Stimulated activated CD8-positive, alpha-beta memory T cell treated with anti-CD3 and anti-CD28 coated beads, Interleukin-4, amount 100 ng/mL, for 1 hour (primary cell): Measurements from ENCODE around the gene ACYP2.

ENCODE experiments used
- DNase-seq, 2 donors: peaks; one replicate each; pipeline ENCODE4 v3.0.0-alpha.2; 2020; ENCODE audit warnings: low read depth in 2 of 2, low spot score in 1 of 2

The ACYP2 gene

DNA sequence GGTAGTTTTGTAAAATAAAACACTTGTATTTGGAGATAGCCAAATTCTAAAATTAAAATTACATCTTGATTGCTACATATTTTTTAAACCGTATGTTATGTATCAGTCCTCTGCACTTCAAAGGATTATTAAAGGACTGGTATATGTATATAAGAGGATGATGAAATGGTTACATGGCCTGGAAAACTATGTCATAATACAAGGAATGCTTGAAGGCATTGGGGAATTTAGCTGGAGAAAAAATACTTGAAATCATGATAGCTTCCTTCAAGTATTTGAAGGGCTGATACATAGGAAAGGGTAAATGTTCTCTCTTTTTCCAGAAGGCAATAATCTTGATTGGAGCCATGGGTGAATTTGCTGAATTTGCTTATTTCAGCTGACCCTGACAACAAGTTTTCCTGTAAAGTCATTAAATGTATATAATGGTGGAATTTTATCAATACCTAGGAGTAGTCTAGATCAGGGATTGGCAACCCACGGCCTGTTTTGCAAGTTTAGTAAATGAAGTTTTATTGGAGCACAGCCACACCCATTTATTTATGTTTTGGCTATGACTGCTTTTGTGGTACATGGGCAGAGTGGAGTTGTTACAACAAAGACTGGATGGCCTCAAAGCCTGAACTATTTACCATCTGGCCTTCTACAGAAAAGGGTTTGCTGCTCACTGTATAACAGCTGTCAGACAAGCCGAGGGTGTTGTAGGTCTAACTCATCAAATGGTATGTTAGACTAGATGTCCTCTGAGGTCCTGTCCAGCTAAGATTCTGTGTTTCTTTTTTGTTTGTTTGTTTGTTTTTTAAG lies 34.4 kb downstream of the ACYP2 start:
- no peak for DNase-seq

DNA sequence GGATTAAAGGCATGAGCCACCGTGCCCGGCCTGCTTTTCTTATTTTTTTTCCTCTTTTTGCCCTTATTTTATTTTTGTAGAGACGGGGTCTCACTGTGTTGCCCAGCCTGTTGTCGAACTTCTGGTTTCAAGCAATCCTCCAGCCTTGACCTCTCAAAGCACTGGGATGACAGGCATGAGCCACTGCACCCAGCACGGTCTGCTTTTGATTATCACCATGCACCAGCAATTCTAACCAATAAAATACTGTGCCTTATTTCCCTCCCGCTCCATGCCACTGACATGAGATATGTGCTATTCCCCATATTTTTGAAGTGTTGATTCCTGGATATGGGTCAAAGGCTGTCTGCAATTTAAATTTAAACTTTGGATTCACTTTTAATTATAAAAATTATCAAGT lies 42.9 kb downstream of the ACYP2 start:
- DNase-seq, result no peak

DNA sequence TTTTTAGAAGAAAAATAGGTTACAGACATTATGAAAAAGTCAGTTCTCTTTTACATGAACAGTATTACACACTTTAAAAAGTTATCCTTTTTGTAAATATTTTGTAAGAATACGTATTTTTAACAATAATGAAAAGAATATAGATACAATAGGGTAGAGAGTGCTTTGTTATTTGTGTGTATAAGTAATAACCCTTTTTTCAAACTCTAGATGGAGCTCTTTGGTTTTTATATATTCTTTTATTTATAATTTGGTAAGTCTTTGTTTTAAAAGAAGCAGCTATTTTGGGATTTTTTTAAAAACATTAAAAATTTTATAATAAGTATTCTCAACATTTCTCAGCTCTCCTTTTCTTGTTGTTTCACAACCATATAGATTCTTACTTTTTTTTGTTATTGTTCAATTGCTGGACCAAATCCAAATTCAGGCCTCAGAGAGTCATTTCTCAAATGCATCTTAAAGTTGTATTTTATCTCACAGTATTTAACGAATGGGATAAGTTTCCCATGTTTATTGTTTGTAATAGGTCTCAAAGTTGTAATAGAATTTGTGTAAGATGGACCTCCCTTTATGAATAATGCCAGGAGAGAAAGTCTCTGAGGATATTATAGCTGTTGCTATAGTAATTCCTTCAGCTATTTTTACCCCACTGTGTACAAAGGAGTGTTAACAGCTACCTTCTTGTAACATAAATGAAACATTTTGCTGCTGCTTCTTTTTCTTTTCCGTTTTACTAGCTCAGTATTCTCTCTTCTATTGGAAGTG lies 46.4 kb downstream of the ACYP2 start:
- no peak for DNase-seq

DNA sequence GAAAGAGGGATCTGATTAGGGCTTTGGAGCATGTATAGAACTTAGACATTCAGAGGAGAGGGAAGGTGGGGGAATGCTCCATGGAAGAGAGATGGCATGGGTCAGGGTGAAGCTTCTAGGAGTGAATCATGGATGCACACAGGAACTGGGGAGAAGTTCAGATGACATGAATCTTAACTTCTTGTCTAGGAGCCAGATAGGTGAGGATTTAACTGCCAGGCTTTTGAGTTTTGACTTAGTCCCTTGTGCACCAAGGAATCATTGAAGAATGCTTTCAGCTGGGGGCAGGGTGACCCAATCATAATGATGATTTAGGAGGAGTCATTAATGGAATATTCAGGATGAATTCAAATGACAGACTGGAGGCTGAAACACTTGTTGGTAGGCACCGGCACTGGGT lies 48.7 kb downstream of the ACYP2 start:
- DNase-seq, result no peak

DNA sequence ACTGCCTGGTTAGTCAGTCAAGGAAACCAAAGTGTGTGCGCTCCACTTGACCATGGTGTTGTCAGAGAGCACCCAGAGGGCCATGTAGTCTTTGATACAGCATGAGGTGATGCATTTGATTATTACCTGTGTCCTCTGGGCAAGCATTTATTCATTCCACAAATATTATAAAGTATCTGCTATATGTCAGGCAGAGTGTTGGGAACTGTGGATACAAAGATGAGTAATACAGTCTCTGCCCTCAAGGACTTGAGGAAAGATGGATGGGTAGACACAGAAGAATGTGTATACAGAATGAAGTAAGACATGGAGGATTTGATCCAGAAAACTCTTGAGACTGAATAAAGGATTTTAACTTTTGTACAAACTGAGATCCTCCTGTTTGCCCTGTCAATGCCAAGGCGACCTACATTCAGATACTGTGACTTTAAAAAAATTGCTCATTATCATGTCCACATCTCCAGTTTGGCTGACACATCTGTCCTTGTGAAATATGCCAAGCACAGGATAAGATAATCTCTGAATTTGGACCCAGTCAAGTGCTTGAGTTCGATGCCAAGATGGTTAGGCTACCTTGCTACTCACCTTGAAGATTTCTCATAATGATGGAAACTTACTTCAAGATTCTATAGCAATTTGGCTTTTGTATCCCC lies 50.8 kb downstream of the ACYP2 start:
- no peak for DNase-seq

DNA sequence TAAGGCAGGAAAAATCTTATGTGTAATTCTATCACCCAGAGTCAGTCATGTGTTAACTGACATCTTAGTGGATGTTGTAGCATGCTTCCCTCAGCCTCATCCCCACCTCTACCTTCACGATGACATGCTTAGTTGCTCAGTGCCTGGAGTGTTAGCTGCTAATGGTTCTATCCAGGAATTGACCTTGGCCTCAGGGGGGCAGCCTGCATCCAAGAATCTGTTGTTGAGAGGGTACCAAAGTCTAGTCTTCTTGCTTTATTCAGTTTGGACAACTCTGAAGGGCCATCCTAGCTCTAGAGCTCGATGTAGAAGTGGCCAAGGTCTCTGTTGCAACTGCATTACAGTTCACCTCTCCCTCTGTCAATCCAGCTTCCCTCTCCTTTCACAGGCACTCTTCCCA lies 61.2 kb downstream of the ACYP2 start:
- no peak for DNase-seq

DNA sequence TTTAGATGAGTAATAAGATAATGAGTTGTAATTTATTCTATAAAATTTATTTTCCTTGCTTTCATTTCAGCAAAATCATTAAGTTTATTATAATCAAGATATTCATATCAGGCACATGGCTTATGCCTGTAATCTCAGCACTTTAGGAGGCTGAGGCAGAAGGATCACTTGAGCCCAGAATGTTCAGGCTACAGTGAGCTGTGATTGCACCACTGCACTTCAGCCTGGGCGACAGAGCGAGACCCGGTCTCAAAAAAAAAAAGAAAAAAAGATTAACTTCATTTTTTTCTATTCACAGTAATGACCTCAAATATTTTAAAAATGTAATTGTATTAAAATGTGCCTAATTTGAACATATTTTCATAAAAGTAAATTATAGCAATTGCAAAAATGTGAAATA lies 67.9 kb downstream of the ACYP2 start:
- no peak for DNase-seq

DNA sequence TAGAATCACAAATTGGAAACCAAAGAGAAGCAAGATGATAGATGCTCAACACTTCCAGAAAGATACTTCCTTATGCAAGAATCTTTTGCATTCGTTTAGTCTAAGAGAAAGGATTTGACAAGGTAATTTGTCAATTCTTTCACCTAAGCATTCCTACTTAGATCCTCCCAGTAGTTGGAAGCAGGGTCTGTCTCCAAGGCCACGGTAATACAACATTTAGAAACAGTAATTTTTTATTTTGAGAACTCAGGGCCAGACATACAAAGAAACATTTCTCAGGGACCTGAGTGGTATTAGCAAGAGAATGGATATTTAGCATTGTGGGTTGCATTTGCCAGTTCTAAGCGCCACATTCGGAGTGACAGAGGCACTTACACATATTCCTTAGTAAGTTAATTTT lies 68.6 kb downstream of the ACYP2 start:
- no peak for DNase-seq

DNA sequence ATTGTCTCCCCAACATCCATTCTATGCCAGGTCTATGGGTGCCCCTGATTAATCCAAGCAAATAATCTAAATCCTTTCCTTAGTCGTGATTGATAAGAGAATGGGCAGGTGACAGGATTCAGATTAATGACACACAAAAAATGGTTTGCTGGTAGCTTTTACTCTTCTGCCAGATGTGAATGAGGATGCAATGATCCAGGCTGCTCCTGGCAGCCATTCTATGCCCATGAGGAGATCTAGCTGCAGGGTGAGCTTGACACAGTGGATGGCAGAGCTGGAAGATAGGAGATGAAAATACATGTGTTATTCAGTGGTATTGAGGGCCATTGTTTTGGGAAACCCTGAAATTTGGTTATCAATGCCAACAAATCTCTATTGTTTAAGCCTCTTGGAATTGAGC lies 69.7 kb downstream of the ACYP2 start:
- DNase-seq, result no peak

DNA sequence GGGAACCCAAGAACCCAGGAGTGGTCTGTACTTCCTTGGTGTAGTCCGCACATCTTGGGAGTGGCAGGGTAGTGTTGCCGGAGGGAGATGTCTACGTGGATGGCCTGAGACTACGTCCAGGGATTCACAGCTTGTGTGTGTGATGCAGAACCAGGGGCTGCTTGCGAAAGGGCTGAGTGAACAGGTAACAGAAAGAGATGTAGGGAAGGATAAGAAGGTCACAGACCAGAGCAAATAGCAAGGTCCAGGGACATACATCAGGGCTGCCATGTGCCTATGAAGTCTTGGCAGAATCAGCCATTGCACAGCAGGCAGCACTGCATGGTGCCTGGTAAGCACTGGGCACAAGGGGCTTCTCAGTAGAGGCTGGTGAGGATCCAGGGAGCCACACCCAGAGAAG lies 71.9 kb downstream of the ACYP2 start:
- DNase-seq, result no peak

DNA sequence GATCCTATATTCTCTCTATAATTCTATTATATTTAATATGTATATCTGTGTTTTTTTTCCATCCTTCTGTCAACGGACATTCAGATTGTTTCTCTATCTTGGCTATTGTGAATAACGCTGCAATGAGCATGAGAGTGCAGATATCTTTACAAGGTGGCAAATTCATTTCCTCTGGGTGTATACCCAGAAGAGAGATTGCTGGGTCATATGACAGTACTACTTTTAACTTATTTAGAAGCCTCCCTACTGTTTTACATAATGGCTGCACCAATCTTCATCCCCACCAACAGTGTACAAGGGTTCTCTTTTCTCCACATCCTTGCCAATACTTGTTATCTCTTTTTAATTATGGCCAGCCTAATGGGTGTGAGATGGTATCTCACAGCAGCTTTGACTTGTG lies 74.1 kb downstream of the ACYP2 start:
- DNase-seq, result no peak

DNA sequence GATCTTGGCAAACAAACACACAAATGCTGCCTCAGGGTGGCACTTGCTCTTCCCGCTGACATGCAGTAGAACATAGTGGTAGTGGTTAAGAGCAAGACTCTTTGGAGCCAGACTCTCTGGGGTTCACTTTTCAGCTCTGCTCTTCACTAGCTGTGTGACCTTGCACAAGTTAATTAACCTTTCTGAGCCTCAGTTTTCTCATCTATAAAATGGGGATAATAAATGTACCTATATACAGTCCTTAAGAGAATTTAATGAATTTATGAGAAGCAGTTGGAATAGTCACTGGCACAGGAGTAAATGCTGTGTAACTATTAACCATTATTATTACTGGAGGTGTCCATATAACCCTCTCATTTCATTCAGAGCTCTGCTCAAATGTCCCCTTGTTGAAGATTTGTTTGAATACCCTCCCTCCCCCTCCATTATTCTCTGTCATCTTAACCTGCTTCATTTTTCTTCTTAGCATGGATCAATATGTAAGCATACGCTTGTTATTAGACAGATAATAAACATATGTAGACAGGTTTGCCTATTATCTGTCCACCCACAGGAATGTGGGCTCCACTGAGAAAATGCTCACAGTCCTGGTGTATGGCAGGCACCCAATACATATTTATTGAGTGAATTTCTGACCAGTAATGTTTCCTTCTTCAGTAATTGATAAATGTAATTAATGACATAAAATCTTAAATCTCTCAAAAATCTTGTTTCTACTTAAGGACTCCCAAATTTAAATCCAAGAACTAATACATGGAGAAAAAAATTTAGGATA lies 76.1 kb downstream of the ACYP2 start:
- DNase-seq, result no peak

DNA sequence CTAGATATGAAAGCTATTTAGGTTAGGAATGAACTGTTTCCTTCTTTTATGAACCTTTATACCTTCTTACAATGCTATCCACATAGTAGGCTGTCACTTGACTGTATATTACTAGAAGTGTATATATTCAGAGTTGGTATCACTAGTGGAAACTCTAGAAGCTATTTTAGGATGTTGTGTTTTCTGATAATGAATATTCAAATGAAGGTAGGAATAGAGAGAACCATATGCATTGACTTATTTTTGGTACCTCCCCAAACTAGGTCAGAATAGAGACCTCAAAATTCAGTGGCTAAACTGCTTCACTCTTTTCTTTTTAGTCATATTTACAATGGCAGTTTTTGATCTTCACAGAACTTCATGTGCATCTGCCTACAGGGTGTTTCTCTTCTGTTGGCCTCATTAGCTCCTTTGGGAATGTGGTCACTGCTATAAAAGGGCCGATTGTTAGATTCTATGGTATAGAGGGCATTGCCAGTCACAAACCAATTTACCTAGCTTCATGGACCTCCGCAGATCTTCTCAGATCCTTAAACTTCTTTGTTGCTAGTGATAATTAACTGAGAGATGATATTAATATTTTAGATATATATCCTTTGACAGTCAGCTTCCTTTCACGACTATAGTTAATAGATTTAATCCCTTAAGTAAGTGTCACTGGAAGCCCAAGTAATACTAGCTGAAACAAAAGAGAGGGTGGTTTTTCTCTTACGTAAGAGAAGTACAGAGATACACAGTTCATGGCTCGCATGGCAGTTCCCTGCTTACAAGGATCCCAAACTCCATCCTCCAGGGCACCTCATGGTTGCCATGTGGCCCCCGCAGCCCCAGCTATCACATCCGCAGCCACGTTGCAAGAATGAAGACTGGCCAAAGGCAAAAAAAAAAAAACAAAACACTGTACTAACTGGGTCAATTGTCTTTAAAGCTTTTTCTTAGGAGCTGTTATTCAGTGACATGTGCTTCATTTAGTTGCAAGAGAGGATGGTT lies 79.6 kb downstream of the ACYP2 start:
- DNase-seq, result no peak

DNA sequence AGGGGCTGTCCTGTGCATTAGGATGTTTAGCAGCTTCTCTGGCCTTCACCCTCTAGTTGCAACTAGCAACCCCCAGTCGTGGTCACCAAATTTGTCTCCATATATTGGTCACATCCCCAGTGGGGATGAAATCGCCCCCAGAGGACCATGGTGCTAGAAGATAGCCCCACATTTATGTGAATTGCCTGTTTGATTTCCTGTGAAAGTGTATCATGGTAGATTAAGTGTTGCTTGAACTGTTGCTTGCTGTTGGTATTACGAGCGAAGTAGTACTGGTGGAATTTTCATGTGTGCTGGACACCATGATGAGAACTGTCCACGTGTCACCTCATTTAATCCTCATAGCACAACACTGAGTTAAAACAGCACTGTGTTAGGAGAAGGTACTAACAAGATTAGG lies 81.2 kb downstream of the ACYP2 start:
- no peak for DNase-seq

DNA sequence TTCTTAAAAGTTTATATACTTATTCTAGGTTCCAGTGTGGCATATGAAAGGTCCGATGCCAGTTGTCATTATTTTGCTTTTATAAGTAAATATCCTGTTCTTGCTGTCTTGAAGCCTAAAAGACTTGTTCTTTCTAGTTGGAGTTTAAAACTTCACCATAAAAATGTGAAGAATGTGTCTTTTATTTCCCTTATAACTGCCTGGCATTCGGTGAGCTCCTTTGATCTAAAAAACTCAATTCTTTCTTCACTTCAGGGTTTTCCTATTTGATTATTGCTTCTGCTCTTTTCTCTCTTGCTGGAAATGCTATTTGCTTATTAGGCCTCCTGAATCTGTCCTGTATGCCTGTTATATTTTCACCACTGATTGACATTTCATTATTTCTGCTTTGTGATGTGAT lies 89.1 kb downstream of the ACYP2 start:
- no peak for DNase-seq

DNA sequence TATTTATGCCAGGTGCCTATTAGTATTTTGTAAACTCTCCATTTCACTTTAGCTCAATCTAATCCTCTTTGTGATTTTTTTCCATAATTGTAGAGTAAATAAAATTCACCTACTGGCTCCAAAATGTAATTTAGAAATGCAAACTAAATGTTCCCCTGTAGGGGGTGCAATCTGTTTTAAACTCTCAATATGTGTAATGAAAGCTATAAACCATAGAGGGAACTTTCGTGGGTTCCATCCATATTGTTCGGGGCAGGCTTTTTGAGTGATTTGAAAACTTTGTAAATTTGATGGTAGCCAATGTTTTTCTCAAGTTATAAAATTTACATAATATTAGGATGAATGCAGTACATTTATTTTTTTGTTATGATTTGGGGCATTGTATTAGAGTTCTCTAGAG lies 91.2 kb downstream of the ACYP2 start:
- DNase-seq, result no peak

DNA sequence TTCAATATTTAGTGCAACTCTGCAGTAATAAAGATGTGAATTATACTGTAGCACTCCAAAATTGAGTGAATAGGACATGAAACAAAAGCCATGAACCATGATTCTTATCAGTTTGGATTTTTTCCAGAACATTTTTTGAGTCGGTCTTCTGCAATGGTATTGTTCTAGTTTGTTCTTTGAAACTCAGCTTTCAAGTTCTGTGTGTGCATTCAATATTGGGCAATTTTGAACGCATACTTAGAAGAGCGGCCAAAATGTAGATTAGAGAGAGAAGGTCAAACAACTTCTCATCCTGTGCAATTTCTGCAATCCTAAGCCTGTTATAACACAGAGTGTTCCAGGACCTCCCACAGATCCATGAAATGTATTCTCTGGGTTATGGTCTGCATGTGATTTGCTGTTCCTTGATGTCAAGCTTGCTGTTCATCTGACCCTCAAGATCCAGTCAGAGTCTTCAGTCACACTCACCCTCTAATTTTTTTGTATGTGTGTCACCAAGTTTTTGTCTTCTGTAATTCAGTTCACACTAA lies 92.3 kb downstream of the ACYP2 start:
- no peak for DNase-seq

DNA sequence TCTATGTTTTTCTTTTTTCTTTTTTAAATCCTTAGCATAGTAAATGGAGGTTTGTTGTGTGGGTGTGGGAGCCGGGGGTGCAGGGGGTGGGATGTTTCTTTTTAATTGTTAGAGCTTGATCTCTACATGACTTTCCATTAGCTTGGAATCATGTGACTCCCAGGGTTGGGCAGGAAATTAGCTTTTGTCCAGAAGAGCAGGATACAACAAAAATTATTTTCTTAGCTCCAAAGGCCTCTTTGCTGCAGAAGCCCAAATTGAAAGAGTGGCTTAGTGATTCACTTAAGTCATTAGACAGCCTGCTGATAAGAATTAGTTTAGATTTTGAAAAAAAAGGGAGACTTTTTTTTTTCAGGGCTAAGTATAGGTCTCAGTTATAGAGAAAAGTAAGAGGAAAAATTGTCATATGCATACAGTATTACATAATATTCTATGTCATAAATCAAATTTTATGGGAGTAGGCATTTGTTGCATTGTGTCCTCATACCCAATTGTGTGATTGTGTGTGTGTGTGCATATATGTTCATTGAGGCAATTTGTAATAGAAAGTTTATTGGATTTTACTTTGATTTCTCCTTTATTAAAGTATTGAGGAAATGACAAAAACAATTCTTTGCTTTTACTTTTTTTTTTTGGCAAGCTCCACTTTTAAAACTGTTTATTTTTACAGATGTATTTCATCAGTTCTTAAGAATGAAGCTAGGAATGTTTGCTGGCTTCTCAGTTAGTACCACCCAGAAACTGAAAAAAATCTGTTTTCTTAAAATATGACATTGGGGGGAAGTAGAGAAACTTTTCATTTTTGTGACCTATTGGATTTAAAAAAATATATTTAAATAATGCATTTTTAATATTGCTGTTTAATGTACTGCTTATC lies 93.2 kb downstream of the ACYP2 start:
- DNase-seq, result no peak

DNA sequence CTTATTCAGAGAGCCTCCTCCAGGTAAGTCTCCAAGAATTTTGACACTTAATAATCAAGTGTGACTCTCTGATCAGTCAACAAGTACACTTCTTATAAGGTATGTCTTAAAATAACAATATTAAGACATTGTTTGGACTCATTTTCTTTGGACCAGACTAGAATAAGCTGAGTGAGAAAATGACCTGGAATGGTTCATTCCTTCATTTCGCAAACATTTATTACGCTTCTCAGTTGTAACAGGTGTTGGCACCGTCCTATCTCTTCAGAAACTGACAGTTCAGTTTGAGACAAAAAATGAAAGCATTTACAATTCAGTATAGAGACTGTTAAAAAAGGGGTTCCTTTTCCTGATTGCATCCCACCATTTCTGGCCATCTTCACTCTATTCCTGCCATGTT lies 94.0 kb downstream of the ACYP2 start:
- no peak for DNase-seq
